IMR-90 (cell line): ENCODE data around the gene SUDS3. TPM values are rescaled to one million over a fixed set of nuclear protein-coding genes. Genes with fewer than 3 reads are reported as not detected.

Source experiments
- ATAC-seq: fragments of 200-7000 bp; cut with Tn5 transposase; 2 replicates; pipeline ENCODE4 v1.9.1; 2020; ENCODE audit warnings: low read depth, mild to moderate bottlenecking, moderate library complexity
- BruUV-seq: library from RNA; stranded (reverse); fragments of 400-500 nt; replicated peaks from 2 replicates; lab custom pipeline; 2021; lab: Mats Ljungman, UMichigan
- CTCF ChIA-PET: fragments of 300-600 bp; formaldehyde crosslinking; extraction: SDS; loops from one replicate; lab custom pipeline; 2021; ENCODE audit warnings: antibody characterized with exemption; lab: Yijun Ruan, JAX
- POLR2A ChIA-PET: fragments of 300-600 bp; sonication (Branson Sonifier 250); formaldehyde crosslinking; loops from one replicate; lab custom pipeline; 2022; ENCODE audit warnings: antibody characterized with exemption; ENCODE audit not compliant: unreplicated experiment; lab: Charles Lee
- DNase-seq: peaks from one replicate; pipeline ENCODE4 v3.0.0; 2013
- H2AFZ ChIP-seq: replicated peaks from 2 replicates; pipeline ENCODE3; 2013; ENCODE audit warnings: low read length, mild to moderate bottlenecking; ENCODE audit not compliant: poor library complexity
- H2AK5ac ChIP-seq: 2 replicates; pipeline ENCODE4 v1.6.1; 2013; ENCODE audit warnings: low read depth, low read length, inconsistent platforms
- H2AK9ac ChIP-seq: replicated peaks from 2 replicates; pipeline ENCODE3; 2013; ENCODE audit warnings: mild to moderate bottlenecking, low read depth, low read length, moderate library complexity; ENCODE audit not compliant: poor library complexity
- H2BK120ac ChIP-seq: 2 replicates; pipeline ENCODE4 v1.6.1; 2013; ENCODE audit warnings: low read depth, low read length, inconsistent platforms
- H2BK15ac ChIP-seq: 3 replicates; pipeline ENCODE4 v1.6.1; 2013; ENCODE audit warnings: low read depth, low read length, inconsistent platforms
- H2BK20ac ChIP-seq: 2 replicates; pipeline ENCODE4 v1.6.1; 2013; ENCODE audit warnings: low read depth, mild to moderate bottlenecking, inconsistent platforms, low read length, moderate library complexity
- H2BK5ac ChIP-seq: 2 replicates; pipeline ENCODE4 v1.6.1; 2013; ENCODE audit warnings: mild to moderate bottlenecking, low read depth, low read length, inconsistent platforms; ENCODE audit not compliant: poor library complexity, severe bottlenecking
- H3K14ac ChIP-seq: replicated peaks from 2 replicates; pipeline ENCODE4 v1.6.1; 2013; ENCODE audit warnings: low read depth, low read length, inconsistent platforms
- H3K18ac ChIP-seq: 2 replicates; pipeline ENCODE4 v1.6.1; 2013; ENCODE audit warnings: low read depth, low read length, control low read depth
- H3K23ac ChIP-seq: 2 replicates; pipeline ENCODE4 v1.6.1; 2013; ENCODE audit warnings: low read depth, low read length, inconsistent platforms
- H3K27ac ChIP-seq: 2 replicates; pipeline ENCODE4 v1.5.1; 2013; ENCODE audit warnings: mild to moderate bottlenecking, control low read depth, low read length; ENCODE audit not compliant: insufficient read depth
- H3K27me3 ChIP-seq: 2 replicates; pipeline ENCODE4 v1.6.1; 2013; ENCODE audit warnings: low read length; ENCODE audit not compliant: control insufficient read depth, insufficient read depth
- H3K36me3 ChIP-seq: 2 replicates; pipeline ENCODE4 v1.6.1; 2013; ENCODE audit warnings: low read length, mixed read lengths; ENCODE audit not compliant: control insufficient read depth, insufficient read depth
- H3K4ac ChIP-seq: 2 replicates; pipeline ENCODE4 v1.6.1; 2013; ENCODE audit warnings: low read depth, low read length, inconsistent platforms
- H3K4me1 ChIP-seq: 2 replicates; pipeline ENCODE4 v1.6.1; 2013; ENCODE audit warnings: low read length, mixed read lengths; ENCODE audit not compliant: control insufficient read depth, insufficient read depth
- H3K4me2 ChIP-seq: 2 replicates; pipeline ENCODE4 v1.6.1; 2013; ENCODE audit warnings: low read depth, mild to moderate bottlenecking, control low read depth, low read length, moderate library complexity
- H3K4me3 ChIP-seq: 2 replicates; pipeline ENCODE4 v1.5.1; 2013; ENCODE audit warnings: low read depth, mild to moderate bottlenecking, control low read depth, low read length, moderate library complexity; ENCODE audit not compliant: insufficient read depth
- H3K56ac ChIP-seq: 2 replicates; pipeline ENCODE4 v1.6.1; 2013; ENCODE audit warnings: low read length, inconsistent platforms; ENCODE audit not compliant: insufficient read depth; ENCODE audit errors: extremely low read depth
- H3K79me1 ChIP-seq, 2 experiments: 2 replicates each; pipeline ENCODE4 v1.6.1; 2013; ENCODE audit warnings: low read length in 2 of 2, inconsistent platforms in 1 of 2, low read depth in 1 of 2
- H3K9ac ChIP-seq: 2 replicates; pipeline ENCODE4 v1.6.1; 2013; ENCODE audit warnings: low read depth, low read length, control low read depth
- H3K9me1 ChIP-seq: 2 replicates; pipeline ENCODE4 v1.6.1; 2013; ENCODE audit warnings: low read length, inconsistent platforms; ENCODE audit not compliant: insufficient read depth
- H3K9me3 ChIP-seq: 2 replicates; pipeline ENCODE4 v1.6.1; 2013; ENCODE audit warnings: low read length; ENCODE audit not compliant: control insufficient read depth, insufficient read depth
- H4K20me1 ChIP-seq: 2 replicates; pipeline ENCODE4 v1.6.1; 2013; ENCODE audit warnings: low read length, inconsistent platforms; ENCODE audit not compliant: insufficient read depth
- H4K5ac ChIP-seq: 2 replicates; pipeline ENCODE4 v1.6.1; 2013; ENCODE audit warnings: mild to moderate bottlenecking, low read depth, low read length, control low read depth
- H4K8ac ChIP-seq, 2 experiments: 2 replicates each; pipeline ENCODE4 v1.6.1; 2013; ENCODE audit warnings: low read depth in 2 of 2, low read length in 2 of 2, control low read depth in 1 of 2, inconsistent platforms in 1 of 2
- H4K91ac ChIP-seq: 2 replicates; pipeline ENCODE4 v1.6.1; 2013; ENCODE audit warnings: low read depth, low read length, inconsistent platforms; ENCODE audit not compliant: insufficient read depth
- BHLHE40 ChIP-seq: fragments of 150-350 bp; IDR thresholded peaks from 2 replicates; pipeline ENCODE4 v1.6.1; 2016; ENCODE audit warnings: mild to moderate bottlenecking, low read depth, low read length
- CEBPB ChIP-seq: IDR thresholded peaks from 2 replicates; pipeline ENCODE4 v1.6.1; 2012; ENCODE audit warnings: low read depth, low read length, improper control_type of control experiment
- CHD1 ChIP-seq: IDR thresholded peaks from 2 replicates; pipeline ENCODE4 v1.6.1; 2012; ENCODE audit warnings: low read depth, low read length, improper control_type of control experiment
- CTCF ChIP-seq: conservative IDR thresholded peaks from 2 replicates; pipeline ENCODE4 v1.5.1; 2012; ENCODE audit warnings: mild to moderate bottlenecking, low read depth, low read length, improper control_type of control experiment
- FOS ChIP-seq: fragments of 150-350 bp; IDR thresholded peaks from 2 replicates; pipeline ENCODE4 v1.6.1; 2016; ENCODE audit warnings: low read depth, low read length
- MAFK ChIP-seq: IDR thresholded peaks from 2 replicates; pipeline ENCODE4 v1.6.1; 2012; ENCODE audit warnings: low read depth, low read length, improper control_type of control experiment
- MAZ ChIP-seq: IDR thresholded peaks from 2 replicates; pipeline ENCODE4 v1.6.1; 2012; ENCODE audit warnings: low read depth, mild to moderate bottlenecking, low read length, improper control_type of control experiment, moderate library complexity, borderline replicate concordance
- MXI1 ChIP-seq: IDR thresholded peaks from 2 replicates; pipeline ENCODE4 v1.6.1; 2012; ENCODE audit warnings: low read depth, mild to moderate bottlenecking, low read length, moderate library complexity, borderline replicate concordance
- NFE2L2 ChIP-seq: fragments of 150-350 bp; IDR thresholded peaks from 2 replicates; pipeline ENCODE4 v1.6.1; 2016; ENCODE audit warnings: low read depth, mild to moderate bottlenecking, low read length
- POLR2A ChIP-seq: IDR thresholded peaks from 2 replicates; pipeline ENCODE4 v1.6.1; 2012; ENCODE audit warnings: mild to moderate bottlenecking, low read depth, low read length
- RAD21 ChIP-seq: IDR thresholded peaks from 2 replicates; pipeline ENCODE4 v1.6.1; 2012; ENCODE audit warnings: low read length, improper control_type of control experiment
- RCOR1 ChIP-seq: IDR thresholded peaks from 2 replicates; pipeline ENCODE4 v1.6.1; 2012; ENCODE audit warnings: mild to moderate bottlenecking, low read length, improper control_type of control experiment; ENCODE audit not compliant: insufficient replicate concordance
- RFX5 ChIP-seq: IDR thresholded peaks from 2 replicates; pipeline ENCODE4 v1.8.0; 2012; ENCODE audit warnings: low read depth, mild to moderate bottlenecking, low read length, moderate library complexity
- SMC3 ChIP-seq: fragments of 150-350 bp; IDR thresholded peaks from 2 replicates; pipeline ENCODE4 v1.6.1; 2016; ENCODE audit warnings: low read depth, mild to moderate bottlenecking, antibody characterized with exemption, low read length, moderate library complexity
- WGBS, 2 experiments: methylation state at CpG; one replicate each; pipeline versions ENCODE4 v1.1.5 to v1.1.7; 2013; ENCODE audit warnings: missing lambda C conversion rate in 2 of 2; ENCODE audit not compliant: insufficient read length in 1 of 2; ENCODE audit errors: extremely low coverage in 2 of 2; 5-methylcytosine and 5-hydroxymethylcytosine counted together
- dilution Hi-C: fragments of 300-500 bp; cut with HindIII; formaldehyde crosslinking; loops from one replicate; pipeline ENCODE4 v1.14.3; 2018; ENCODE audit warnings: low sequenced_read_pairs; ENCODE audit not compliant: unreplicated experiment
- in situ Hi-C: fragments of 300-500 bp; cut with MboI; formaldehyde crosslinking; loops from 3 replicates; pipeline ENCODE4 v1.14.3; 2019; ENCODE audit warnings: low sequenced_read_pairs, inconsistent platforms, mixed read lengths
- intact Hi-C: fragments of 100-400 bp; cut with micrococcal nuclease; formaldehyde crosslinking; loops from 2 replicates; pipeline ENCODE4 v1.10.0; 2022
- polyA plus RNA-seq, 3 experiments: library from polyadenylated mRNA; depleted of rRNA; stranded (reverse); fragments of >200 nt; gene quantifications; 2 replicates each; pipeline ENCODE4 v1.2.3, GENCODE V29; 2012; ENCODE audit warnings: low replicate concordance in 1 of 3
- total RNA-seq: library from RNA; depleted of rRNA; stranded (reverse); fragments of >200 nt; gene quantifications from 2 replicates; pipeline ENCODE4 v1.2.3, GENCODE V29; 2012
- TF ChIP-seq, protein P1 (sequence below): fragments of 150-350 bp; IDR thresholded peaks from 2 replicates; pipeline ENCODE4 v1.6.1; 2016; ENCODE audit warnings: low read depth, mild to moderate bottlenecking, low read length, moderate library complexity, borderline replicate concordance
- TF ChIP-seq, protein P2 (sequence below): fragments of 150-350 bp; IDR thresholded peaks from 2 replicates; pipeline ENCODE4 v1.6.1; 2017; ENCODE audit warnings: mild to moderate bottlenecking, antibody characterized with exemption, low read length, low read depth

Gene SUDS3
- total and polyA plus RNA-seq, 2 of the 4 experiments (the other 2 are of a cell fraction), result 13.4 to 13.8 TPM

DNA sequence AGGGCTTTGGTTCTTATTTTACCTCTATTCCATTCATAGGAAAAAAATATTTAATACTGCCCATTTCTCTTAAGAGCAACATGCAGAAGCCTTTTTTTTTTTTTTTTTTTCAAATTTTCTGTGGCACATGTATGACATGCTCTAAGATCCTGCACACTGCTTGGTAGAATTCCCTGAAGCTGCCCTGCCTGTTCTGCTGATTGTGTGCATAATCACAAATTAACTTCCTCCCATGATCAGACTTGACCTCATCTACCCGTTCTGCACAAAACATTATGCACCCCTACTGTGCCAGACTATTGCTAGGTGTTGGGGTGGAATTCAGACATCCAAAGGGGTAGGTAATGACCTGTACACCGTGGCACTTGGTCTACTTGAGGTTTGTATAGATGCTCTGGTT is 22.2 kb downstream of the SUDS3 start:
- Histone ChIP-seq H4K8ac (no peak overlapping the region), H3K79me1 (peaks cover 6 to 8% of the 10 kb centered on the region in 2 experiments; a peak in 2 of 4 replicates), H4K91ac (no peak overlapping the region), H3K9ac (no peak overlapping the region), H3K4me1 (peaks cover 3% of the 10 kb centered on the region), H3K36me3 (peaks cover 35% of the 10 kb centered on the region), H3K4me2 (no peak overlapping the region), H3K18ac (no peak overlapping the region), H3K9me1 (0 out of 2 replicates have a peak, but pooled peaks cover 8% of the 10 kb centered on the region), H2AK9ac (no peak overlapping the region), H3K4ac (no peak overlapping the region), H3K14ac (no peak overlapping the region), H3K23ac (no peak overlapping the region), H2AFZ (no peak overlapping the region), H3K4me3 (no peak overlapping the region), H2BK15ac (no peak overlapping the region), H3K27me3 (no peaks in the 10 kb centered on the region), H3K9me3 (no peaks in the 10 kb centered on the region), H2BK5ac (no peak overlapping the region), H4K5ac (no peak overlapping the region), H4K20me1 (no peaks in the 10 kb centered on the region), H3K56ac (no peak overlapping the region), H2BK120ac (no peak overlapping the region), H3K27ac (no peak overlapping the region), H2BK20ac (no peak overlapping the region), H2AK5ac (no peak overlapping the region)
- ATAC-seq (no peak), DNase-seq (no peak)
- TF ChIP-seq MAZ (no peak), BHLHE40 (no peak), RAD21 (no peak), NFE2L2 (no peak), CHD1 (no peak), SMC3 (no peak), MXI1 (no peak), POLR2A (no peak), MAFK (no peak), RFX5 (no peak), CTCF (no peak), CEBPB (no peak), RCOR1 (no peak), FOS (no peak)
- TF ChIP-seq, protein P1, sequence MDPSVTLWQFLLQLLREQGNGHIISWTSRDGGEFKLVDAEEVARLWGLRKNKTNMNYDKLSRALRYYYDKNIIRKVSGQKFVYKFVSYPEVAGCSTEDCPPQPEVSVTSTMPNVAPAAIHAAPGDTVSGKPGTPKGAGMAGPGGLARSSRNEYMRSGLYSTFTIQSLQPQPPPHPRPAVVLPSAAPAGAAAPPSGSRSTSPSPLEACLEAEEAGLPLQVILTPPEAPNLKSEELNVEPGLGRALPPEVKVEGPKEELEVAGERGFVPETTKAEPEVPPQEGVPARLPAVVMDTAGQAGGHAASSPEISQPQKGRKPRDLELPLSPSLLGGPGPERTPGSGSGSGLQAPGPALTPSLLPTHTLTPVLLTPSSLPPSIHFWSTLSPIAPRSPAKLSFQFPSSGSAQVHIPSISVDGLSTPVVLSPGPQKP, result no peak
- TF ChIP-seq, protein P2, sequence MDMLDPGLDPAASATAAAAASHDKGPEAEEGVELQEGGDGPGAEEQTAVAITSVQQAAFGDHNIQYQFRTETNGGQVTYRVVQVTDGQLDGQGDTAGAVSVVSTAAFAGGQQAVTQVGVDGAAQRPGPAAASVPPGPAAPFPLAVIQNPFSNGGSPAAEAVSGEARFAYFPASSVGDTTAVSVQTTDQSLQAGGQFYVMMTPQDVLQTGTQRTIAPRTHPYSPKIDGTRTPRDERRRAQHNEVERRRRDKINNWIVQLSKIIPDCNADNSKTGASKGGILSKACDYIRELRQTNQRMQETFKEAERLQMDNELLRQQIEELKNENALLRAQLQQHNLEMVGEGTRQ, result no peak
- intact Hi-C loops (no loop called here), in situ Hi-C loops (loop anchor here (25.0 kb wide), 1 partner anchor 361 kb away; no protein-coding TSS in a partner anchor), dilution Hi-C loops (no loop called here)
- no TSS peak for BruUV-seq
- ChIA-PET CTCF (no interaction called here), POLR2A (no interaction called here)
- no CpG with 5 or more reads among the region's 2 CpGs for WGBS, 2 experiments
